Activated naive CD8-positive, alpha-beta T cell treated with anti-CD3 and anti-CD28 coated beads, Interleukin-2, amount 50 U/mL, for 16 hours (primary cell): Measurements from ENCODE around the gene TPP2.

Experiments
- DNase-seq: peaks from one replicate; pipeline ENCODE4 v3.0.0-alpha.2; 2020; ENCODE audit warnings: low read depth, low spot score

Gene TPP2

GRCh38 chr13:102593466-102593865, 3.3 kb upstream of the TPP2 start:
- DNase-seq: no peak

DNA sequence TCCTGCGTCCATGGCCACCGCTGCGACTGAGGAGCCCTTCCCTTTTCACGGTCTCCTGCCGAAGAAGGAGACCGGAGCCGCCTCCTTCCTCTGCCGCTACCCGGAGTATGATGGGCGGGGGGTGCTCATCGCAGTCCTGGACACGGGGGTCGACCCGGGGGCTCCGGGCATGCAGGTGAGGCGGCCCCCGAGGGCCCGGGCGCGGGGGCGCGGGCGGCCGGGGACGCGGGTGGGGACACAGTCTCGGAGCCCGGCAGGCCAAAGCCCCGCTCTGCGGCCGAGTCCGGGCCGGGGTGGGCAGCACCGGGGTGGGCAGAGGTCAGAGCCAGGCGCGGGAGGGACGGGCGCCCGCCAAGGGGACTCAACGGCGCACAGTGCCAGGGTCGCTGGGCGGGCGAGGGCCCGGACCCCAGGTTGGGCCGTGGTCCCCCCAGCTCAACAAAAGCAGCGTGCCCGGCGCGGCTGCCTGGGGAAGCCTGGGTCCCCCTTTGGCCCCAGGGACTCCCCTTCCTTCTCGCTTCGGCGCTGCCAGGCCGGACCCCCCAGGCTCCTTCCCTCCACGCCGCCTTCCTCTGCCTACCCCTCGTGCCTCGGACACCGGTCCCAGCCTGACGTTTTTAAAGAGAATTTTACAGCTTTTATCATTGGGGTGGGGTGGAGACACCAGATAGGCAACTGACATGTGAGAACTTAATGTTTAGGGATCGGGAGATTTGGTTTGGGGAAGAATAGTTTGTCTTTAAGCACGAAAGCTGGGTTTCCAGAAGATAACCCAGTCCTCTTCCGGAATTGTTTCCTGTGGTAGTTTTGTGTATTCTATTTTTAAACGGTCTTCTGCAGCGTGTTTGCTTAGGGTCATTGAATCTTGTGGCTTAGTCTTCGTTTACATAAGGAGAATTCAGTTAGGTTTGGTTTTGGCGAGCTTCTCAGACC, 509 bp downstream of the TPP2 start:
- DNase-seq: peak; percentile 1

- no peak for DNase-seq
Measured at GRCh38 chr13:102598061-102598460, 1.3 kb downstream of the TPP2 start.

DNA sequence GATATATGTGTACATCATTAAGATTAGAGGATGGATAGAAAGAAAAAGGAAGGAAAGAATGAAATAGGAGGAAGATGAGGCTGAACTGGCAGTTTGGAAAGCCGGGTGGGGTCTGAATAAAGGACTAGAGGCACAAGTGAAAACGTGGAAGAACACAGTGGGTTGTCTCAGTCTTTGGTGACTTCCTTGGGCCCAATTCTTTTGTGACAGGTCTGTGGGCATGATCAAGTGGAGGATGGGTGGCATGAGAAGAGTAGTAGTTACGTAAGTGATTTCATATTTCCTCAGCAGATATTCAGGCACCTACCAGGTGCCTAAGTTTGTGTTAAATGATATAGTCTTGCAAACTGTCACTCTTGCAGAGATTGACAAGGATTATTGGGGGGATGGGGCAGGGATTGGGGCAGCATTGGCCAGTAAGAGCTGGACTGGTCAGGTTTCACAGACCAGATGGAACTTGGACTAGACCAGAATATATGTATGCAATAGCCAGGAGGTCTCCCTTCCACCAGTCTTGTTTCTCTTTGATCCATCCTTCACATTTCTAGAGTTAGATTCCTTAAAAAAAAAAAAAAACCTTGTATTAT, 2.7 kb downstream of the TPP2 start:
- DNase-seq: no peak

GRCh38 chr13:102606537-102607309, 9.9 kb downstream of the TPP2 start:
- DNase-seq: no peak

GRCh38 chr13:102608974-102609373, 12.2 kb downstream of the TPP2 start:
- no peak for DNase-seq

- DNase-seq: no peak
Measured at GRCh38 chr13:102609696-102610095, 12.9 kb downstream of the TPP2 start.

- DNase-seq: no peak
Measured at GRCh38 chr13:102610296-102610895, 13.6 kb downstream of the TPP2 start.

- DNase-seq: no peak
Measured at GRCh38 chr13:102617697-102618350, 21.0 kb downstream of the TPP2 start.

DNA sequence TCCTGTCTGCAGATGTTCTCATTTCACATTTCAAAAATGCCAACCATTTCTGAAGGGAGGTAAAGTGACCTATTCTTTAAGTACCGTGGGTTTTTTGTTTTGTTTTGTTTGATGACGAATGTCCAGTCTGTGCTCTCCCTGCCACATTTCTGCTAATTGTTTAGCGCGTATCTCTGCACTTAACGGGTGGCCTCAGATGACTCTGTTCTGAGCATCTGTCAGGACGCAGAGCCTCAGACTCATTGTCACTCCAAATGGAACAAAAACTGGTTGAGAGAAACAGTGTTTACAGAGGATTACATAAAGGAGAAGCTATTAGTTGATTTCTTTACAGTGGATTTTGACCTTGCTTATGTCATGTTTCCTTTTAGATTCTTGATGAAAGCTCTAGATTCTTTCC, 23.7 kb downstream of the TPP2 start:
- no peak for DNase-seq

- DNase-seq: no peak
Measured at GRCh38 chr13:102626928-102627327, 30.1 kb downstream of the TPP2 start.

DNA sequence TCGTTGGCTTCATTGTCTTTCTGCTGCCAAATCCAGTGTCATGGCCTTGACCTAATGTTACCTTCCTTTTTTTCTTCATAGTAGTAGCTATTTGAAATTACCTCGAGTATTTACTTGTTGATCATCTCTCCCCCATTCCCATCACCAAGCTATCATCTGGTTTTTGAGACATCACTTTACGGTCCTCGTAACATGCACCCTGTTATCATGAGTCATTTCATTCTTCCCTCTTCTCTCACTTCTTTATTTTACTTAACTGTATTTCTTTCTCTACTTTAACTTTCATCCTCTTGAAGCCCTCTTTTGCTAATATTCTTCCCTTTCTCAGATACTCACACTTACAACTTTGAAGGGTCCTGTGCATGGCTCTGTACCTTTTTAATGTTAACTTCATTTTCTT, 31.8 kb downstream of the TPP2 start:
- no peak for DNase-seq

- no peak for DNase-seq
Measured at GRCh38 chr13:102631198-102631597, 34.4 kb downstream of the TPP2 start.

DNA sequence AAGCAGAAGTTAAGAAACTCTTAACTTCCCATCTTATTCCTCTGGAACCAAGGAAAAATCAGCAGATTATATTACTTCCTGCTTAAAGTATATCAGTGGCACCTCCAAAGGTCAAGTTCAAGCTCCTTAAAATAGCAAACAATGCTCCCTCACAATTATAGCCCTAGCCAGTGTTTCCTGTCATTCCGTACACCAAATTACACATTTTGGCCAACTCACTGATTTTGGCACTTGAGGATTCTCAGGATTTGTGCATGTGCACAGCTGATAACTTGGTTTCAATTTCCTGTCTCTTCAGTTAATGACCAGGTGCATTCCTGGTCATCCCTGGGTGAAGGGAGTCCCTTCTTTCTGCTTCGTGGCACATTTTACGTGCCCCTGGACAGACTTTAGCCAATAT, 42.0 kb downstream of the TPP2 start:
- DNase-seq: no peak

GRCh38 chr13:102642029-102642428, 45.2 kb downstream of the TPP2 start:
- DNase-seq: no peak

GRCh38 chr13:102642475-102642874, 45.7 kb downstream of the TPP2 start:
- DNase-seq: no peak

DNA sequence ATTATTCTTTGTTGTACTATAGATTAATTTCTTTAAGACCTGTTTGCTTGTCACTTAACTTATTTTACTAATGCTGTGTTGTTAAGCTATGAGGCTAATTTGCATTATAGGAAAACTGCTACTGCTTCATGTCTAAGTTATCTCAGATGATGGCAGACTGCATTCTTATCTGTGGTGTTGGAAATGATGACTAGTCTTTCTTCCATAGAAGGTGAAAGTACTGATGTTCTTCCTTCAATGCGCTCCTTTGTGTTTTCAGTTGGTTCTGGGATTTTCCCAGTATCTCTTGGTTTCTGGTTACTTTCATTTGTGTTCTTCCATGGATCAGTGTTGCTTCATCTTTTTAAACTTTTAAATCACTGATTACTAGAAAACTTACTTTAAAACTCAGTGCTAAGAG, 46.9 kb downstream of the TPP2 start:
- DNase-seq: no peak

GRCh38 chr13:102645701-102646100, 48.9 kb downstream of the TPP2 start:
- DNase-seq: no peak

DNA sequence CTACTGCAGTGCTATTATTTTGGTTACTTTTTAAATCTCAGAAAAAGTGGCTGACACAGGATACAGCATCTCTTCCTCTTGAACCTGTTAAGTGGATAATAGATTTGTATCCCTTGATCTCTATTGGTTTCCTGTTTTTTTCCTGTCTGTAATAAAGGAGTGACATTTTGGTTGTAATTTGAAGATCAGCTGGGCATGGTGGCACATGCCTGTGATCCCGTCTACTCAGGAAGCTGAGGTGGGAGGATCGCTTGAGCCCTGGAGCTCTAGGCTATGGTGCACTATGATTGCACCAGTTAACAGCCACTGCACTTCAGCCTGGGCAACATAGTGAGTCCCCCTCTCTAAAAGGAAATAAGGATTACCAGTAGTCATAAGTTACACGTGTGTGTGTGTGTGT, 51.3 kb downstream of the TPP2 start:
- DNase-seq: no peak

DNA sequence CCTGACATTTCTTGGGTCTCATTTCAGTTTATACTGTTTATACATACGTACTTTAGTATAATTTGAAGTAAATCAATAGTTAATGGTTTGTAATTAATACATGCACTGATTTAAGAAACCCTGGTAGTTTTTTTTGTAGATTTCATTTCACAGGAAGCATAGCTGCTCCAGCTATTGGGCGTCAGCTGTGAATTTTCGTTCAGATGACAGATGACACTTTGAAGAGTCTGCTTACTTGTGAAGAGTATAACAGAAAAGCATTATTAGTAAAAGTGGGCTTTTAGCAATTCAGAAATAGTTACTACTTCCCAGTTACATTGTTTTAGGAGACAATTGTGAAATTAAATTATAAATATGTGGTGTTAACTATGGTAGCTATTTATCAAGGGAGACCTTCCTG, 53.7 kb downstream of the TPP2 start:
- DNase-seq: no peak

- no peak for DNase-seq
Measured at GRCh38 chr13:102651392-102651791, 54.6 kb downstream of the TPP2 start.

DNA sequence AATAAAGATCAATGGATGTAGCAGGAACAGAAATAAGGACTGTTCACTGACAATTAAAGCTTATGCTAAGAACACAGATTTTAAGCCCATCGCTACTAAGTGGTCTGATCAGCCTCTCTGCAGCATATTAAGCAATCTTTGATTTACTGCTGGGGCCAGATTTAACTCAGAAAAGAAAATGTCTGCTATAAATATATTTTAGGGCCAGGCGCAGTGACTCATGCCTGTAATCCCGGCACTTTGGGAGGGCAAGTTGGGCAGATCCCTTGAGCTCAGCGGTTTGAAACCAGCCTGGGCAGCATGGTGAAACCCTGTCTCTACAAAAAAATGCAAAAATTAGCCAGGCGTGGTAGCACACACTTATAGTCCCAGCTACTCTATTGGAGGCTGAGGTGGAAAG, 55.1 kb downstream of the TPP2 start:
- DNase-seq: no peak
